ENCODE results near the gene FAM163A.
"Not testable (repeated sequence)": the region's sequence is repeated elsewhere in the genome, so short reads cannot be mapped to it uniquely, and the experiment has no call there.

The FAM163A gene

DNA sequence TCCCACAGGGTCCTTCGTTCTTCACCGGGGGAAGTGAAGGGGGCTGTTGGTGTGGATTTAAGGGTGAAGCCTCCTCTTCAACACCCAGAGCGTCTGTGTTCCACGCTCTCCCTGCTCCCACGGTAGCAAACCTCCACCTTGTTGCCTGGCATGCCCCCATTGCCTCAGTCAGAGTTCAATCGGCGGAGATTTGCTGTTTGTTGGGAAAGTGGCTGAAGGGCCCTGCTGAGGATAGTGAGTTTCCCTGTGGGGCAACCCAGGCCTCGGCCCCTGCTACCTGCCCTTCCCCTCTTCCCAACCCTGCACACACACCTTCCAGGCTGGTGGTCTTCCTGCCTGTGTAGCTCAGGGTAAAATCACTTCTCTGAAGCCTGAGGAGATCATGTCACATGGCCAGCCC is 74.0 kb downstream of the FAM163A start:
- no peak for DNase-seq

DNA sequence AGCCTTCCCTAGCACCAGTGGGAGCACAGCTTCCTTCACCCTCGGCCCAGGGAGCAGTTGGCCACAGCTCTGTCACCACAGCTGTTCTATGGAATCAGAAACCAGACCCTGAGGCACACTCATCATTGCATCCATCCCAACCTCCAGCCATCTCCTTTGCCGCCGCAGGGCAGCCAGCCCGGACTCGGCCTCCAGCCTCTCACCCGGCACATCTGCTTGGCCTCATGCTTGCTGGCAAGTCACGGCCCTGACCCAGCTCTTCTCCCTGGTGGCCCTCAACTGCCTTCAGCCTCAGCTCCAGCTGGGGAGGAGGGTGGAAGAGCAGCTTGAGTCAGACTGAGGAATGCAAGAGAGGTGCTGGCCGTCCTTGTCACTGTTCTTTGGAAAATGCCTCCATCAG is 74.7 kb downstream of the FAM163A start:
- no peak for DNase-seq

DNA sequence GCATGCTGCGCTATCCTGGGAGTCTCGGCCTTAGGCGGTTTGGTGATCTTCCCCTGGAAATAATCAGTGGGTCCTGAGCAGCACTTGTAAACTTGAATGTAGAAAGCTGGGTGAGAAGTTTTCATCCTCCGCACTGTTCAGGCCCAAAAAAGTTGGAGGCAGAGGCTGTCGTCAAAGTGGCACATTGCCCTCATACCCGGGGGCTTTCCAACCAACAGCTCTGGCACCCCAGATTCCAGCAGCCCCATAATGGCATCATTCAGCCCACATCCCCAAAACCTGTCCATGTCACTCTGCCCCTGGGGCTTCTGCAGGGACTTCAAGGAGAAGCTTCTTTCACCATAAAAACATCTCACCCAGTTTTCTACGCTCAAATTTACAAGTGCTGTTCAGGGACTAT is 75.2 kb downstream of the FAM163A start:
- no peak for DNase-seq

DNA sequence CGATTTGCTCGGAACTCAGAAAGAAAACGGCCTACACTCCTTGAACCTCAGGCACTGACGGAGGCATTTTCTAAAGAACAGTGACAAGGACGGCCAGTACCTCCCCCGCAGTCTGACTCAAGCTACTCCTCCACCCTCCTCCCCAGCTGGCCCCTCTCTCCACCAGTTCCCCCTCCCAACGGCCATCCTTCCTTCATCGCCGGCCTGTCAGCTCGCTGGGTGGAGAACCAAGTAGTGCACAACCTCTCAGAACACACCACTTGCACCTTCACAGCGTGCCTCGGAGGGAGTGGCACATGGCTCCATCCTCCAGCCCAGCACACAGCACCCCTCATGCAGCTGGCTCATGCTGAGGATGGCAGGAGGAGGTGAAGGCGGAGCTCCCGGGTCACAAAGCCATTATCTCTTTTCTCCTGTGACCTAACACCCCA is 75.7 kb downstream of the FAM163A start:
- DNase-seq, result no peak

DNA sequence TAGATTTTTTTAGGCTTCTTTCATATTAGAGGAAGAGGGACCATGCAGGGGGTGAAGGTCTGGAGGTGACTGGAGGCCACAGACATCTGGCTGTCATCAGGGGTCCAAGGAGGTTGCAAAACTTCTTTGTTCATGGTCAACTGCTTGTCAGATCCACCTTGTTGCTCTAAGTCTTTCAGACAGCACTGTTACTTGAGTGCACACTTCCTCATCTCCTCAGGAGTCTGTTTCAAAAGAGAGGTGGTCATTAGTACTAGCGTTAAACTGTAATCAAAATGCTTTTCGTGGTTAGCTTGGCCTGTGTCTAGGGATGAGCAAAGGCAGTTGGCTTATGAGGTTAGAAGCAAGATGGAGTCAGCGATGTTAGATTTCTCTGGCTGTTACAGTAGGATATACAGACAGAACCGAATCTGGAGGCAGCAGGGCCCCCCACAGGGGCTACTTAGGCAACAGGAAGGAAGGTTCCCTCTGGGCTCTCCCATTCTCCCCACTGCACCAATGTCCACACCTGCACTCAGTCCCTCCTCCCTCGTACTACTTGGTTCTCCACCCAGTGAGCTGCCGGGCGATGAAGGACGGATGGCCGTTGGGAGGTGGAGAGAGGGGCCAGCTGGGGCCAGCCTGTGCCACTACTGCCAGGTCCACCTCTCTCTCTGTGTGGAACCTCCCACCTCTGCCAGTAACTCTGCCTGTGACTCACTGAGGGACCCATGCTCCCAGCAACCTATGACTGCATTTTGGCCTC is 77.3 kb downstream of the FAM163A start:
- DNase-seq, result no peak

DNA sequence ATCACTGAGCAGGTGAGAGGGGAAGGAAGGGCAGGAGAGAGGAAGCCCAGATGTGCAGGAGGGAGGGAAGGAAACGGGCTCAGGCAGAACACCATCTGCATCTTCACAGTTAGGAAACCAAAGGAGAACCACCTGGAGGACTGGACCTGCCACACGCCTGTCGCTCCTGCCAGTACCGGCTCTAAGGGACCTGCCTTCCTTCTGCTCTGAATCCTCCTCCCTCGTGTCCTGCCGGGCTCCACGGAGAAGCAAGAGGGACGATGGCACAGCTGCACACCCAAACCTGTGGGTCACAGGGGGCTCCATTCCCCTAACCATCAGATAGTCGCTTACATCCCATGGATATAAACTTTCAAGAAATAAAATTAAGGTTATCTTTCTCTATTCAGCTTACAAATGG is 78.4 kb downstream of the FAM163A start:
- no peak for DNase-seq

DNA sequence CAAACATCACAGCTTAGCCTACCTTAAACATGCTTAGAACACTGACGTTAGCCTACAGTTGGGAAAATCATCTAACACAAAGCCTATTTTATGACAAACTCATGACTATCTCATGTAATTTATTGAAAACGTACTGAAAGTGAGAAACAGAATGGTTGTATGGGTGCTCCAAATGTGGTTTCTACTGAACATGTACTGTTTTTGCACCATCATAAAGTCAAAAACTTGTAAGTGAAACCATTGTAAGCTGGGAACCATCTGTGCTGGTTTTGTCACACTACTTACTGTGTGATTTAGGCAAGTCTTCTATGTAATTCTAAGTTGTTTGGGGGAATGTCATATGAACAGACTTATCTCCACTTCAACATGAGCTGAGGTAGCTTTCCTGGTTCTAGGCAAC is 79.0 kb downstream of the FAM163A start:
- DNase-seq, result no peak

DNA sequence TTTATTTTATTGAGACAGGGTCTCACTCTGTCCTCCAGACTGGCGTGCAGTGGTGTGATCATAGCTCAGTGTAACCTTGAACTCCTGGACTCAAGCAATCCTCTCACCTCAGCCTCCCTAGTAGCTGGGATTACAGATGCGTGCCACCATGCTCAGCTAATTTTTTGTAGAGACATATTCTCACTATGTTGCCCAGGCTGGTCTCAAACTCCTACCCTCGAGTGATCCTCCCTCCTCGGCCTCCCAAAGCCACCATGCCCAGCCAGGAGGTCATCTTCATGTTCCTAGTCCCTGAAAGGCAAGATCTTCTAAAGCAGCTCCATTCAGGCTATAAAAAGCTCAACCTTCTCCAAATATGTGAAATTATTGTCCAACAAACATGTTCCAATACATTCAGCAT is 80.6 kb downstream of the FAM163A start:
- no peak for DNase-seq

DNA sequence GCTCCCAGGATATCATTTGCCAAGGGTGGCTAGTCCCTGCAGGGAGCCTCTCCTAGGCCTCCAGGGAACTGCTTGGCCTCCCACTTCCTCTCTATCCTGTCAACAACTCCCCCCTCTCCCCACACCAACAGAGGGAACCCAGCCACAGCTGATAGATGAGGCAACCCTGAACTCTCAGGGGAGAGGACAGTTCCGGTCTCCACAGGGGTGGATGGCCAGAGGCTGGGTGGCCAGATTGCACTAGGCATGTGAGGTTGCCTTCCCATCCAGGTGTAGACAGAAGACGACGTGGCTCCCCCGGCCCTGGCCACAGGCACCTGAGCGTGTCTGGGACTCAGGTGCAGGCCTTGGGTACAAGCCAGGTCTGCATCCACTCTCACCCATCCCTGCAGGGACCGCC is 81.2 kb downstream of the FAM163A start:
- no peak for DNase-seq

DNA sequence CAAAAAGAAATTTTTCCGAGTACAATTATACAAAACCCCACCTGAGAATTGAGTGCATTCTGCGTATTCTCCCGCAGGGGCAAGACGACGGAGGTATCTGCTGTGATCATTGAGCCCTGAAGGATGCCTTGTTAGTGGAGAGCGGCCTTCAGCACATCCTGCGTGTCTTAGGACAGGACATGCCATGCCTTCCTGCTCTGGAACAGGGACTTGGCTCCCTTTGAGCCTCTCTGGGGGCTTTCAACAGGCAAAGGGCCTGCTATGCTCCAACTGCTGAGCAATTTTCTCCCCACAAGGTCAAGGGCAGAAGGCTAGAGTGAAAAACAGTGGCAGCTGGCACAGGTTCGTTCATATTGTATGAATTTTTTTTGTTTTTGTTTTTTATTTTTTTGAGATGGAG is 82.1 kb downstream of the FAM163A start:
- no peak for DNase-seq

DNA sequence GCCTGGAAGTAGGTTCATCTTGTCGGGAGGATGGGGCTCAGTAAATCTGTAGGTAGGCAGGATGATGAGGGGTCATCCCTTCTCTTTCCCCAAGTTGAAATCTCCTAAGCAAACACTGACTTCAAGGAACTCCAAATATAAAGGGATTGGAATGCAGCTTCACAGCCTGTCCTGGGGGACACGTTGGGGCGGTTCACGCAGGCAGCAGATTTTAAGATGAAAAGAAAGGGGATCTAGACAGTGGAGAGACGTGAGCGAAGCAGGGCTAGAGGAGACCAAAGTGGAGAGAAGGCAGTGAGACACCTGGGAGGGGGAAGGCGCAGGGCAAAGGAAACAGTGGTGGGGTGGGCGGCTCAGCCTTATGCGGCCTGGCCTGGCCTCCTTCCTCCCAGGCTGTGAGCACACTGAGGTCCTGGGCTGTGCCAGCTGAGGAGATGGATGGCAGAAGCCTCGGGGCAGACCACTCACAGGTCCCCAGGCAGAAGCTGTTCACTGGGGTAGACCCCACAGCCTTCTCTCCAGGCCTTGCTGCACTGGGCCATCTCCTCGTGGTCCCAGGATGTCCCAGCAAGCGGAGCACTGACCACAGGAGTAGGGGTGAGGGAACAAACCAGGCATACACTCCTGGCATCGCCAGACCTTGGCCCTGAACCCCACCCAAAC is 82.8 kb downstream of the FAM163A start:
- DNase-seq, result no peak

DNA sequence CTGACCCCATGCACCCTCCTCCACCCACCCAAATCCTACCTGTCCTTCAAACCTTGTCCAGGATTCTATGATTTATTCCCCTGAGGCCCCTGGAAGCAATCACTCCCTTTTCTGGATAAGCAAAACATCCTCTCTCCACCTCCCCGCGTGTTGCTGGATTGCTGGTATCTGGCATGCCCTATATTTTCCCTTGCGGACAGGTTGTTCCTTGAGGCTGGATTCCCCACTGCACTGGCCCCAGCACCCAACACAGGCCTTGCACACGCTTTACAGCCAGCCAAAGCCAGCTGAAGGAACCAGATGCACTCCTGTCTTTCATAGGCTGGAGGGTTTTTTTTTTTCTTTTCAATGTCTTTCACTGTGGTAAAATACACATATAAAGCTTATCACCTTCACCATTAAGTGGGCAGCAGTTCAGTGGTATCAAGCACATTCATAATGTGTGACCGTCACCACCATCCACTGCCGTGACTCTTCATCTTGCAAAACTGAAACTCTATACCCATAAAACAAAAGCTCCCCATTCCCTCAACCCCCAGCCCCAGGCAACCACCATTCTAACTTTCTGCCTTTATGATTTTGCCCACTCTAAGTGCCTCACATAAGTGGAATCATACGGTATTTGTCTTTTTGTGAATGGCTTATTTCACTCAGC is 83.7 kb downstream of the FAM163A start:
- DNase-seq, result no peak

DNA sequence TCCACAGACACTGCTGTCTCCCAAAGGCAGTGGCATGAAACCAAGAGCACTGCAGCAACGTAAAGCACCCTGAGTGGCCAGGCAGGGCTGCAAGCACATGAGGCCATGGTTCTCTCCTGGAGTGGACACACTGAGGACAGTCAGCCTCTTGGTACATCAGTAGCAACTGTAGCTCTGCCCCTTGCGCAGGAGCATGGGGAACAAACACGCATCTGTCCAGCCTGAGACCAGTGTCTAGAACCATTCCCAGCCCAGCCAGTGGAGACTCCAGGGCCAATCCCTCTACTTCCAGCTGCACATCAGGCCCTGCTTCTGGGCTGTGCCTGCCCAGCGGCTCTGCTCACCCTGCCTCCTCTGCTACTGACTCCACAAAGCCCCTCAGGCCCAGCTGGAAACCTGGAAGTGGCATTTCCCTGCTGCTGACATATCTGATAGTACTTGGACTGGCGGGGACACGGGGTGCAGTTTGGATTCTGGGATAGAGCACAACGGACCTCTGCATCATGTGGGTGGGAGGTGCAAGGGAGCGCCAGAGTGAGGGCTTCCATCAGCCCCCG is 85.5 kb downstream of the FAM163A start:
- no peak for DNase-seq

DNA sequence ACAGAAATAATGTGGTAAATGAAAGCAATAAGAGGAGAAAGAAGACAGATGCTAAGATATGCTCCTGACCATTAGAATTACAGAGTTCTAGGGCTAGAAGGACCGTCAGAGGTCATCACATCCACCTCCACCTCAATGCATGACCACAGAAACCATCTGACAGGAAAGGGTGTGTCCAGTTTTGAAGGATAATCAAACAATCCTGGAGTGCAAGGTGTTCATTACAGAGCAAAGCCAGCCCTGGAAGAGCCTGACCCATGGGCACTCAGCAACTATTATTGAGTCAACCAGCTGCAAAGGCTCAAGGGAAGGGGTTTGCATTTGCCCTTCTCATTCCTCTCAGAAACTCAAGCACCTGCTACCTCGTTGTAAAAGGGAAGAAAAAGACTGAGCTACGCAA is 88.1 kb downstream of the FAM163A start:
- no peak for DNase-seq

DNA sequence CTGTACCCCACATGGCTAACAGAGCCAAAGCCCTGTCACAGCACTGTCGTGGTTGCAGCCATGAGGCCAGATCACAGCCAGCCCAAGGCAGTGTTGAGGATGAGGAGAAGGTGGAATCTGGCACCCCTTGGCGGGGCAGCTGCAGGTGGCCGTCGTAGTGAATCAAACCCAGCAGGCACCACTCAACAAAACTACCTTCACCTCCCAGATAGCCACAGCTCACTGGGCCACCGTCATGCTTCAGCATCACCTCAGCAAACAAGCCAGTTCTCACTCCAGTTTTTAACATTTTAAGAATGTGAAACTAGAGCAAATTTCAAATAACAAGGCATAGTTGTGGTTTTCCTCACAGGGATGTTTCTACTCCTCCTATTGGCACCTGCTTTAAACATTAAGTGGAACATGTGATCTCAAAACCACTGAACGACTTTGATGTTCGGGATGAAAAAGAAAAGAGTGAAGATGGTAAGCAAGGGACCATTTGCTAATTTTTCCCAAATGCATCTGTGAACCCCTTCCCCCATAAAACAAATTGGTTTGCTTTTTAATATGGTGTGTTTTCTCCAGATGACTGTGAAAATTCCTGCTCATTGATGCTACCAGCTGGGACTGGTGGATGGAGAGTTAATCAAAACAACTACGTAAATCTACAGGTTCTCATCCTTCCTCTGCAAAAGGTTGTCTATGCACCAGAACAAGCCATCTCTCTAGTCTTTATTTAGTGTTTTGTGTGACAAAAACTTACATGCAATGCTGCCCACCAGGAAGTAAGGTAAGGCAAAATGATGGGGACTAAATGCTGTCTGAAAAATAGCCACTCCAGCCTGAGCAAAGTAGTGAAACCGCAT is 89.0 kb downstream of the FAM163A start:
- DNase-seq, result no peak

DNA sequence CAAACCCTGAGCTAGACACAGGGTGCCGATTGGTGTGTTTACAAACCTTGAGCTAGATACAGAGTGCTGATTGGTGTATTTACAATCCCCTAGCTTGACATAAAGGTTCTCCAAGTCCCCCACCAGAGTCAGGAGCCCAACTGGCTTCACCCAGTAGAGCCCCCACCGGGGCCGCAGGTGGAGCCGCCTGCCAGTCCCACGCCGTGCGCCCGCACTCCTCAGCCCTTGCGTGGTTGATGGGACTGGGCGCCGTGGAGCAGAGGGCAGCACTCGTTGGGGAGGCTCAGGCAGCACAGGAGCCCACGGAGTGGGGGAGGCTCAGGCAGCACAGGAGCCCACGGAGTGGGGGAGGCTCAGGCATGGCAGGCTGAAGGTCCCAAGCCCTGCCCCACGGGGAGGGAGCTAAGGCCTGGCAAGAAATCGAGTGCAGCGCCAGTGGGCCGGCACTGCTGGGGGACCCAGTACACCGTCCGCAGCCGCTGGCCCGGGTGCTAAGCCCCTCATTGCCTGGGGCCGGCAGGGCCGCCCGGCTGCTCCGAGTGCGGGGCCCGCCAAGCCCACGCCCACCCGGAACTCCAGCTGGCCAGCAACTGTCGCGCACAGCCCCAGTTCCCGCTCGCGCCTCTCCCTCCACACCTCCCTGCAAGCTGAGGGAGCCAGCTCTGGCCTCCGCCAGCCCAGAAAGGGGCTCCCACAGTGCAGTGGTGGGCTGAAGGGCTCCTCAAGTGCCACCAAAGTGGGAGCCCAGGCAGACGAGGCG is 93.8 kb downstream of the FAM163A start:
- DNase-seq, result not testable (repeated sequence)

DNA sequence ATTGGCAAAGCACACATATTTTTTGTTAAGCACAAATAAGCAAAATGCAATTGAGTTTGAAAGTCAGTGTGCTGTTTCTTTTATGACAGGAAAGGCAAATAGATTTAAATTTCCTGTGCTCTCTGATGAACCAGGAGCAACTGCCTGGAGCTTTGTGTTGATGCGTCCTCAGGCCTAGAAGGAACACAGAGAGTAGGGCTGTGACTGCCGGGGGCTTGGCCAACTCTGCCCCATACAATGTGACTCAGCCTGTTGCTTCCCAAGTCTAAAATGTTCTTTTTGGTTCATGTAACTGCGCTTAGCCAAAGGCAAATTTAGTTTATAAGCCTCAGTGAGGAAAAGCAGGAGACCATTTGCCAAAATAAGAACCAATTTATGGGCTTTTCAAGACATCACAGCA is 97.0 kb downstream of the FAM163A start:
- DNase-seq, result no peak

DNA sequence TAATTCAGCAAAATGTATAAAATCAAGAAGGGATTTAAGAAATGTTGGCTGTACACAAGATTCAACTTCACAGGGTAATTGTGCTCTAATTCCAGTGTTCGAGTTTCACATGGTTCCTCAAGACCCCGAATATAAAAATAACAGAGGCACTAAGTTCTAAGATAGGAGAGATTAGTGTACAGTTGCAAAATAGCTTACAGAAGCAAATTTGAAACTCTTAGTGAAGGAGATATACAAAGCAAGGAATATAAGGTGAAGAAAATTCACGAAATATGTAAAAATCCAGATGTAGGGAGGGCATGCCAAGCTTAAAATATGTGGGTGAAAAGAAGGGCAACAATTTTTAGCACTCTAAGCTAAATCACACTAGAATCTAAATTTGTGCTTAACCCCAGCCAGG is 105.1 kb downstream of the FAM163A start:
- DNase-seq, result no peak

DNA sequence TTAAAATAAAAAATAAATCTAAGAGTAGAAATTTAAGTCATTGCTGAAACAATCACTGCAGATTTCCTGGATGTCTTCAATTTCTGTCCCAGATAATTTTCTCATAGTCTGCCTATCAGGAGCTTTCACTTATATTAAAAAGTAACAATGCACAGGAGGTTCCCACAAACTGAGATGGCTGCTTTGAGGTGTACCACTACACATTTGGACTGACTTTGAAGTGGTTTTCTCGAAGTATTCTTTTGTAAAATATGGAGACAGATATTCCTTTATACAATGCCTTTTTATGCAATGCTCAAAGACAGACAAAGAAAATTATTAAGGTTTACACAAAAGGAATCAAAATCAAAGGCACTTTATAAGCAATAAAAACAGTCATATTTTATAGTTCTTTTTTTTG is 110.0 kb downstream of the FAM163A start:
- DNase-seq, result no peak

DNA sequence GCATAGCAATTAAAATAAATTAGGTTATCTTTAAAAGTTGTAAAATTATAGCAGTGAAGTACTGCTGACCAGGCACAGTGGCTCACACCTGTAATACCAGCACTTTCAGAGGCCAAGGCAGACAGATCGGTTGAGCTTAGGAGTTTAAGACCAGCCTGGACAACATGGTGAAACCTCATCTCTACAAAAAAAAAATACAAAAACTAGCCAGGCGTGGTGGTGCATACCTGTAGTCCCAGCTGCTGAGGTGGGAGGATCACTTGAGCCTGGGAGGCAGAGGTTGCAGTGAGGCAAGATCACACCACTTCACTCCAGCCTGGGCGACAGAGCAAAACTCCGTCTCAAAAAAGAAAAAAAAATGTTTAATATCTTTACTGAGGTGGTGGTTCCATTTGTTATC is 112.7 kb downstream of the FAM163A start:
- DNase-seq, result not testable (repeated sequence)

DNA sequence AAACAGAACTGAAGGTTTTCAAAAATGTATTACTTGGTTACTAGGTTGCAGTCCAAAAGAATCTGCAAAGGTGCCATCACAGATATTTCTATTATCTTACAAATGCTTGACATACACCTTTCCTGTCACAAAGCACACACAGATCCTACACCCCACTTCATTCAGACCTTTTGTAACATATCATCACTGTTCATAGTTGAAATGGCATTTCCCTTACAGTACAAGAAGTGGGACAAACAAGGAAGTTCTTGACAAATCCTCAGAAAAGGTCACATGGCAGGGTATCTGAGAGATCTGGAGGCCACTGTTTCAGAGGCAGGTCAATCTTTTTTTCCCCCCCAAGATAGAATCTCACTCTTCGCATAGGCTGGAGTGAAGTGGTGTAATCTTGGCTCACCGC is 113.2 kb downstream of the FAM163A start:
- no peak for DNase-seq

DNA sequence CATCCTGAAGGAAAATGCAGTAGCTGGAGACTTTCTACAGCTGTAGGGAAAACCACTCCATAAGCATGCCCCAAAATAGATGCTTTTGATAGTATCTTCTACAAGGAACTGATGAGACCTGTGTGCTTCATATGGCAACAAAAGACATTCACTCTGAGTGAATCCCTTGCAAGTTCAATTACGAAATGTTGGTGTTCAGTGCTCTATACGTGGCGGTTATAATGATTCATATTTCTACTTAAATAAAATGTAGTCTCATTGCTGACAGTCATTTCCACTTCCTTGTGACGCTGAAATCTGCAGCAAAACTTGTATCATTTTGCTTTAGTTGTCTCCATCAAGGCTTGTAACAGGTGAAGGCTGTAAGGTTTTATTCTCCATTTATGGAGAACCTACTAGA is 113.9 kb downstream of the FAM163A start:
- DNase-seq, result no peak
